Activated T-helper 1 cell treated with anti-CD3 and anti-CD28 coated beads, Interleukin-12 subunit alpha, Interleukin-12 subunit beta, Interleukin-2, Interleukin-4 antibody, amounts not matched to agents 30 ng/mL and 10 ng/mL and 1 ng/mL, durations not matched to agents 14 hours and 24 hours and 36 hours (primary cell): ENCODE data around the gene DIAPH2. TPM values are rescaled to one million over a fixed set of nuclear protein-coding genes. Genes with fewer than 3 reads are reported as not detected.

Source experiments
- DNase-seq: peaks from one replicate; pipeline ENCODE4 v3.0.0; 2021; ENCODE audit warnings: low spot score
- H3K27ac Mint-ChIP-seq: one replicate; pipeline ENCODE4 v1.8.0; 2021; ENCODE audit warnings: mild to moderate bottlenecking, mixed read lengths
- H3K27me3 Mint-ChIP-seq: one replicate; pipeline ENCODE4 v1.8.0; 2022; ENCODE audit warnings: mild to moderate bottlenecking, moderate library complexity, mixed read lengths; ENCODE audit not compliant: insufficient read depth
- H3K36me3 Mint-ChIP-seq: one replicate; pipeline ENCODE4 v1.8.0; 2021; ENCODE audit warnings: low read depth, mixed read lengths
- H3K4me1 Mint-ChIP-seq: one replicate; pipeline ENCODE4 v1.8.0; 2021; ENCODE audit warnings: low read depth, mixed read lengths
- H3K4me3 Mint-ChIP-seq: one replicate; pipeline ENCODE4 v1.8.0; 2021; ENCODE audit warnings: mild to moderate bottlenecking, moderate library complexity, mixed read lengths
- H3K9me3 Mint-ChIP-seq: one replicate; pipeline ENCODE4 v1.8.0; 2021; ENCODE audit warnings: mixed read lengths
- intact Hi-C: fragments of 100-400 bp; cut with micrococcal nuclease; formaldehyde crosslinking; loops from one replicate; pipeline ENCODE4 v1.15.1; 2024
- total RNA-seq: library from RNA; stranded (reverse); gene quantifications from 2 replicates; pipeline ENCODE4 v1.2.3, GENCODE V29; 2022

Gene DIAPH2
- total RNA-seq, 1 donor from 2014 or later = 10.8 TPM

GRCh38 chrX:97057349-97057909 is 372.8 kb downstream of the DIAPH2 start:
- Mint-ChIP-seq H3K4me1 (no peaks in the 10 kb centered on the region), H3K36me3 (no peaks in the 10 kb centered on the region), H3K27me3 (no peaks in the 10 kb centered on the region), H3K4me3 (no peak overlapping the region), H3K27ac (no peak overlapping the region), H3K9me3 (no peaks in the 10 kb centered on the region)
- no peak for DNase-seq
- intact Hi-C loops = loop anchor here (10.0 kb wide), 1 partner anchor 347 kb away; no protein-coding TSS in a partner anchor

- intact Hi-C loops = no loop called here
- Mint-ChIP-seq H3K36me3 (no peaks in the 10 kb centered on the region), H3K9me3 (no peaks in the 10 kb centered on the region), H3K4me3 (no peak overlapping the region), H3K27ac (no peak overlapping the region), H3K4me1 (no peaks in the 10 kb centered on the region), H3K27me3 (no peaks in the 10 kb centered on the region)
- DNase-seq = no peak
Measured at GRCh38 chrX:97060020-97060419, 375.4 kb downstream of the DIAPH2 start.

GRCh38 chrX:97065066-97065465 is 380.4 kb downstream of the DIAPH2 start:
- H3K27ac Mint-ChIP-seq = no peak overlapping the region
- H3K4me1 Mint-ChIP-seq = no peaks in the 10 kb centered on the region
- no peaks in the 10 kb centered on the region for H3K9me3 Mint-ChIP-seq
- H3K36me3 Mint-ChIP-seq = no peaks in the 10 kb centered on the region
- no peak overlapping the region for H3K4me3 Mint-ChIP-seq
- no peaks in the 10 kb centered on the region for H3K27me3 Mint-ChIP-seq
- intact Hi-C loops = no loop called here
- no peak for DNase-seq

GRCh38 chrX:97065973-97066372 is 381.3 kb downstream of the DIAPH2 start:
- DNase-seq = no peak
- no peaks in the 10 kb centered on the region for H3K4me1 Mint-ChIP-seq
- H3K36me3 Mint-ChIP-seq = no peaks in the 10 kb centered on the region
- no peaks in the 10 kb centered on the region for H3K27me3 Mint-ChIP-seq
- no peak overlapping the region for H3K27ac Mint-ChIP-seq
- H3K4me3 Mint-ChIP-seq = no peak overlapping the region
- intact Hi-C loops = no loop called here
- H3K9me3 Mint-ChIP-seq = no peaks in the 10 kb centered on the region

- Mint-ChIP-seq H3K4me1 (no peaks in the 10 kb centered on the region), H3K27ac (no peak overlapping the region), H3K4me3 (no peak overlapping the region)
Measured at GRCh38 chrX:97066381-97066780, 381.7 kb downstream of the DIAPH2 start.

GRCh38 chrX:97070346-97070745 is 385.7 kb downstream of the DIAPH2 start:
- DNase-seq = no peak
- Mint-ChIP-seq H3K4me1 (no peaks in the 10 kb centered on the region), H3K36me3 (no peaks in the 10 kb centered on the region), H3K27ac (no peak overlapping the region), H3K27me3 (no peaks in the 10 kb centered on the region), H3K9me3 (no peaks in the 10 kb centered on the region), H3K4me3 (no peak overlapping the region)
- intact Hi-C loops = no loop called here

More at GRCh38 chrX:97066381-97066780, 381.7 kb downstream of the DIAPH2 start:
- H3K27me3 Mint-ChIP-seq = no peaks in the 10 kb centered on the region
- no peak for DNase-seq
- no peaks in the 10 kb centered on the region for H3K9me3 Mint-ChIP-seq
- no peaks in the 10 kb centered on the region for H3K36me3 Mint-ChIP-seq
- intact Hi-C loops = no loop called here

GRCh38 chrX:97074400-97074799 is 389.8 kb downstream of the DIAPH2 start:
- no peak for DNase-seq

GRCh38 chrX:97089116-97089515 is 404.5 kb downstream of the DIAPH2 start:
- intact Hi-C loops = no loop called here
- Mint-ChIP-seq H3K4me3 (no peak overlapping the region), H3K9me3 (no peaks in the 10 kb centered on the region), H3K27me3 (no peaks in the 10 kb centered on the region), H3K4me1 (no peaks in the 10 kb centered on the region), H3K27ac (no peak overlapping the region), H3K36me3 (no peaks in the 10 kb centered on the region)
- DNase-seq = no peak

More at GRCh38 chrX:97074400-97074799, 389.8 kb downstream of the DIAPH2 start:
- Mint-ChIP-seq H3K27ac (no peak overlapping the region), H3K27me3 (no peaks in the 10 kb centered on the region), H3K36me3 (peaks cover 2% of the 10 kb centered on the region), H3K9me3 (no peaks in the 10 kb centered on the region), H3K4me1 (no peaks in the 10 kb centered on the region), H3K4me3 (no peak overlapping the region)
- intact Hi-C loops = no loop called here

GRCh38 chrX:97096385-97096784 is 411.7 kb downstream of the DIAPH2 start:
- intact Hi-C loops = no loop called here
- no peak for DNase-seq
- no peaks in the 10 kb centered on the region for H3K36me3 Mint-ChIP-seq
- no peaks in the 10 kb centered on the region for H3K4me1 Mint-ChIP-seq
- no peak overlapping the region for H3K4me3 Mint-ChIP-seq
- H3K27me3 Mint-ChIP-seq = no peaks in the 10 kb centered on the region
- H3K9me3 Mint-ChIP-seq = no peaks in the 10 kb centered on the region
- H3K27ac Mint-ChIP-seq = no peak overlapping the region

GRCh38 chrX:97102938-97103337 is 418.3 kb downstream of the DIAPH2 start:
- no peak for DNase-seq
- no peak overlapping the region for H3K27ac Mint-ChIP-seq
- intact Hi-C loops = no loop called here
- H3K27me3 Mint-ChIP-seq = no peaks in the 10 kb centered on the region
- no peaks in the 10 kb centered on the region for H3K4me1 Mint-ChIP-seq
- no peak overlapping the region for H3K4me3 Mint-ChIP-seq
- H3K36me3 Mint-ChIP-seq = no peaks in the 10 kb centered on the region
- no peaks in the 10 kb centered on the region for H3K9me3 Mint-ChIP-seq

GRCh38 chrX:97109730-97110129 is 425.1 kb downstream of the DIAPH2 start:
- H3K36me3 Mint-ChIP-seq = no peaks in the 10 kb centered on the region
- no peak overlapping the region for H3K27ac Mint-ChIP-seq
- H3K27me3 Mint-ChIP-seq = no peaks in the 10 kb centered on the region
- no peak for DNase-seq
- H3K4me1 Mint-ChIP-seq = no peaks in the 10 kb centered on the region
- H3K9me3 Mint-ChIP-seq = no peaks in the 10 kb centered on the region
- no peak overlapping the region for H3K4me3 Mint-ChIP-seq
- intact Hi-C loops = no loop called here

- intact Hi-C loops = no loop called here
- H3K27me3 Mint-ChIP-seq = no peaks in the 10 kb centered on the region
- H3K36me3 Mint-ChIP-seq = no peaks in the 10 kb centered on the region
- no peak overlapping the region for H3K4me3 Mint-ChIP-seq
- H3K4me1 Mint-ChIP-seq = no peaks in the 10 kb centered on the region
- DNase-seq = no peak
- H3K27ac Mint-ChIP-seq = no peak overlapping the region
- no peaks in the 10 kb centered on the region for H3K9me3 Mint-ChIP-seq
Measured at GRCh38 chrX:97117572-97117971, 432.9 kb downstream of the DIAPH2 start.

GRCh38 chrX:97119474-97120109 is 434.9 kb downstream of the DIAPH2 start:
- Mint-ChIP-seq H3K27ac (no peak overlapping the region), H3K4me3 (no peak overlapping the region), H3K4me1 (no peaks in the 10 kb centered on the region), H3K27me3 (no peaks in the 10 kb centered on the region), H3K36me3 (no peaks in the 10 kb centered on the region), H3K9me3 (no peaks in the 10 kb centered on the region)
- intact Hi-C loops = no loop called here
- DNase-seq = no peak

- DNase-seq = no peak
- Mint-ChIP-seq H3K4me1 (no peaks in the 10 kb centered on the region), H3K9me3 (no peaks in the 10 kb centered on the region), H3K27me3 (no peaks in the 10 kb centered on the region), H3K4me3 (no peak overlapping the region), H3K27ac (no peak overlapping the region), H3K36me3 (no peaks in the 10 kb centered on the region)
- intact Hi-C loops = no loop called here
Measured at GRCh38 chrX:97123001-97123400, 438.4 kb downstream of the DIAPH2 start.
